GM06990 (cell line): ENCODE measurements around the gene PCBP3.

Experiments used
- DNase-seq: peaks from one replicate; pipeline ENCODE4 v3.0.0-alpha.2; 2011; ENCODE audit not compliant: insufficient read length; ENCODE audit errors: extremely low read depth
- H3K27me3 ChIP-seq: replicated peaks from 2 replicates; pipeline ENCODE4 v1.6.0; 2011; ENCODE audit warnings: low read length; ENCODE audit not compliant: control insufficient read depth, insufficient read depth
- H3K36me3 ChIP-seq: 2 replicates; pipeline ENCODE4 v1.5.1; 2011; ENCODE audit warnings: low read length; ENCODE audit not compliant: control insufficient read depth, insufficient read depth
- H3K4me3 ChIP-seq: replicated peaks from 2 replicates; pipeline ENCODE4 v1.5.1; 2011; ENCODE audit warnings: low read depth, mild to moderate bottlenecking, control low read depth, low read length
- TF ChIP-seq, protein P1 (sequence below): IDR thresholded peaks from 2 replicates; pipeline ENCODE4 v1.5.1; 2011; ENCODE audit warnings: low read length, control low read depth, mild to moderate bottlenecking, inconsistent platforms; ENCODE audit not compliant: insufficient read depth, poor library complexity, severe bottlenecking

The PCBP3 gene

GRCh38 chr21:45756669-45757068, 113.1 kb downstream of the PCBP3 start:
- H3K4me3 ChIP-seq, result no peak overlapping the region
- TF ChIP-seq, protein P1, sequence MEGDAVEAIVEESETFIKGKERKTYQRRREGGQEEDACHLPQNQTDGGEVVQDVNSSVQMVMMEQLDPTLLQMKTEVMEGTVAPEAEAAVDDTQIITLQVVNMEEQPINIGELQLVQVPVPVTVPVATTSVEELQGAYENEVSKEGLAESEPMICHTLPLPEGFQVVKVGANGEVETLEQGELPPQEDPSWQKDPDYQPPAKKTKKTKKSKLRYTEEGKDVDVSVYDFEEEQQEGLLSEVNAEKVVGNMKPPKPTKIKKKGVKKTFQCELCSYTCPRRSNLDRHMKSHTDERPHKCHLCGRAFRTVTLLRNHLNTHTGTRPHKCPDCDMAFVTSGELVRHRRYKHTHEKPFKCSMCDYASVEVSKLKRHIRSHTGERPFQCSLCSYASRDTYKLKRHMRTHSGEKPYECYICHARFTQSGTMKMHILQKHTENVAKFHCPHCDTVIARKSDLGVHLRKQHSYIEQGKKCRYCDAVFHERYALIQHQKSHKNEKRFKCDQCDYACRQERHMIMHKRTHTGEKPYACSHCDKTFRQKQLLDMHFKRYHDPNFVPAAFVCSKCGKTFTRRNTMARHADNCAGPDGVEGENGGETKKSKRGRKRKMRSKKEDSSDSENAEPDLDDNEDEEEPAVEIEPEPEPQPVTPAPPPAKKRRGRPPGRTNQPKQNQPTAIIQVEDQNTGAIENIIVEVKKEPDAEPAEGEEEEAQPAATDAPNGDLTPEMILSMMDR, result no peak
- H3K36me3 ChIP-seq, result no peaks in the 10 kb centered on the region
- DNase-seq, result no peak
- no peaks in the 10 kb centered on the region for H3K27me3 ChIP-seq

DNA sequence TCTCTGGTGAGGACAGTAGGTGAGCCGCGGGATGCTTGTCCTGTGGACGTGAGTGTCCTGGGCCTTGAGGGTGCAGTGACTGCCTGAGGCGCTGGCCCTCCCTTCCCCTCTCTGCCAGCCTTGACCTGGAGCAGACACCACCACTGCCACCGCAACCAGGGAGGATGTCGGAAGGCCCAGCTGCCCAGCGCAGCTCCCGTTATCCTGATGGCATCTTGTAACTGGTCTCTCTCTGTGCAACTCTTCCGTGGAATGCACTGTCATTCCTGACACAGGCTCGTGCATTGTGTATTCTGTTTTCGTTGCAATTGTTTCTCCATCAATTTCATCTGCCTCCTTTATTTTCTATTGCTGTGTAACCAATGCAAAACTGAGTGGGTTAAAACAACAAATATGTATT, 118.2 kb downstream of the PCBP3 start:
- Histone ChIP-seq H3K27me3 (no peaks in the 10 kb centered on the region), H3K4me3 (no peak overlapping the region), H3K36me3 (no peaks in the 10 kb centered on the region)
- TF ChIP-seq, protein P1, result no peak
- DNase-seq, result no peak

DNA sequence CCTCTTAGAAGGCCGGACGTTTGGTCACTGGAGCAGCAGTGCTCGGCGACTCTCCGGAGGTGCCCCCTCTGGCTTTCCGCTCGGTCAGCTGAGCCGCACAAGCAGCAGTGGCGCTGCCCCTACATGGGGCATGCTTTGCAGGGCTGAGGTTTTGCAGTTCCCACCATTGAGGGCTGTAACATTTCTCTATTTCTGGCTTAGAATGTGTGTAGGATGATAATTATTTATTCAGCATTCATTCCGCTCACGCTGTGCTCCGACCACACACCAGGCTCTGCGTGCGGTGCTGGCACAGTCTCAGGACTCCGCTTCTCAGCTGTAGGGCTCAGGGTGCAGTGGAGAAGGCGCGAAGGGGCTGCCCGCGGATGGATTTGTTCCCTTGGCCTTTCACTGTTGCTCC, 119.5 kb downstream of the PCBP3 start:
- Histone ChIP-seq H3K36me3 (no peaks in the 10 kb centered on the region), H3K27me3 (no peaks in the 10 kb centered on the region), H3K4me3 (no peak overlapping the region)
- no peak for DNase-seq
- TF ChIP-seq, protein P1, result no peak

DNA sequence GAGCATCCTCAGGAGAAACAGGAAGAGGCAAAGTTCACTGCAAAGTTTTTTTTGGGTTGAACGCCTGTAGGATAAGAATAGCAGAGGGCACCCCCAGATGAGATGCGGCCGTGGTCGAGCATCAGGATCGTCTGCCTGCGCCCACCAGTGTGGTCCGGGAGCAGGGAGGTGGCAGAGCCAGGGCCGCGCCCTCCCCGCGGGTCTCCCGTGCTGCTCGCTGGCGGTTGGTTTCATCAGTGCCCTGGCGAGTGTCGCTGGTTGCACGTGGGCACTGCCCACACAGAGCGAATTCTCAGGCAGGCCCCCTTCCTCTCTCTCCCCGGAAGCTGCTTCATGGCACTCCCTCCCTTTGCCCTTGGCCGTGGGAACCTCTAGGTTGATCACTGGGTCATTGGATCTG, 120.0 kb downstream of the PCBP3 start:
- no peaks in the 10 kb centered on the region for H3K36me3 ChIP-seq
- no peak overlapping the region for H3K4me3 ChIP-seq
- no peaks in the 10 kb centered on the region for H3K27me3 ChIP-seq
- DNase-seq, result no peak
- TF ChIP-seq, protein P1, result no peak

DNA sequence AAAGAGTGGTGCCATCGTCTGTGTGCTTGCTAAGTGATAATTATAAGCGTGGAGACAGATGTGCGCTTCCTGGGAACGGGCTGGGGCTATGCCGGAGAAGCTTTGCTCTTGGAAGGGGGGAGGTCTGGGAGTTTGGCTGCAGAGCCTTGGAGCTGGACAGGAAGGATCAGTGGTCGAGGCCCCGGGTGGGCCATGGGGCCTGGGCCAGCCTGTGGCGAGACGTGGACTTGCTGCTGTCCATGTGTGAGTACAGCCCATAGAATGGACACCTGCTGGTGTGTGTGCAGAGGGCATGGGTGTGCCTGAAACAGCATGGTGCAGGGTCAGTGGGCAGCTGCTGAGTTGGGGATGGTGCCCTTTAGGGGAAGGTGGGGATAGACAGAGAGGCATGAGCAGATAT, 121.3 kb downstream of the PCBP3 start:
- TF ChIP-seq, protein P1, result no peak
- DNase-seq, result no peak
- Histone ChIP-seq H3K36me3 (no peaks in the 10 kb centered on the region), H3K27me3 (no peaks in the 10 kb centered on the region), H3K4me3 (no peak overlapping the region)

DNA sequence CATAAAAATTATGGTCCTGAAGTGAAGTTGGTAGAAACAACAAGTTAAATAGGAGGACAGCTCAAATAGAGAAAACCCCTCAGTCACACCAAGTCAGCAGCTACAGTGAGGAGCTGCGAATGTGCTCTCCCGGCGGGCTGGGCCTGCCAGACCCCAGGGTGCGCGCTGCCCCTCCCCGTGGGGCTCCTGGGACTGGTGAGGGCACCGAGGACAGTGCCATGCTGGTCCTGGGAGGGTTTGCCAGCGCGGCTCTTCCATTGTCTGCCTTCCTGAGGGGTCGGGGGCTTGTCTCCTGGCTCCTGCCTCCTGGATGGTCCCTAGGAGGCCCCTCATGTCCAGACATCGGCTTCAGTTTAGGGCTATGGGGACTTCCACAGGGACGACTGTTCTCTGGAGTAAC, 121.8 kb downstream of the PCBP3 start:
- TF ChIP-seq, protein P1, result no peak
- DNase-seq, result no peak
- H3K27me3 ChIP-seq, result no peaks in the 10 kb centered on the region

More for the DNA sequence above, 121.8 kb downstream of the PCBP3 start:
- Histone ChIP-seq H3K4me3 (no peak overlapping the region), H3K36me3 (no peaks in the 10 kb centered on the region)
